Psoas muscle (tissue), 8 donors: Measurements from ENCODE around the gene ZNF433. TPM values are rescaled to one million over a fixed set of nuclear protein-coding genes. Genes with fewer than 3 reads are reported as not detected.

Source experiments
- ATAC-seq, 4 donors: fragments of 200-7000 bp; cut with Tn5 transposase; one replicate each; pipeline ENCODE4 v1.9.1; 2020; ENCODE audit warnings: moderate library complexity in 3 of 4, mild to moderate bottlenecking in 2 of 4
- DNase-seq, 2 donors: peaks; one replicate each; pipeline ENCODE4 v3.0.0-alpha.2; 2020
- H3K27ac ChIP-seq: fragments of 200-600 bp; one replicate; pipeline ENCODE4 v1.8.0; 2022
- H3K27me3 ChIP-seq, 3 donors: fragments of 200-600 bp in 1 of 3; one replicate each; pipeline versions ENCODE4 v1.6.1 to v1.8.0; 2013 to 2022; ENCODE audit warnings: low read length in 2 of 3, mild to moderate bottlenecking in 2 of 3, moderate library complexity in 1 of 3; ENCODE audit not compliant: insufficient read depth in 3 of 3
- H3K36me3 ChIP-seq, 2 donors: fragments of 200-600 bp in 1 of 2; one replicate each; pipeline versions ENCODE4 v1.6.1 to v1.8.0; 2013 to 2022; ENCODE audit warnings: low read depth in 1 of 2, mild to moderate bottlenecking in 1 of 2, moderate library complexity in 1 of 2; ENCODE audit not compliant: insufficient read depth in 1 of 2
- H3K4me1 ChIP-seq: fragments of 200-600 bp; one replicate; pipeline ENCODE4 v1.8.0; 2022
- H3K4me3 ChIP-seq: fragments of 200-600 bp; one replicate; pipeline ENCODE4 v1.8.0; 2022; ENCODE audit warnings: mild to moderate bottlenecking
- H3K9me3 ChIP-seq: fragments of 200-600 bp; one replicate; pipeline ENCODE4 v1.8.0; 2022
- WGBS, 3 donors: extraction: QIAGEN DNeasy Blood & Tissue Kit; methylation state at CpG; one replicate each; pipeline versions ENCODE4 v1.1.6 to v1.1.7; 2013; 5-methylcytosine and 5-hydroxymethylcytosine counted together
- intact Hi-C, 2 donors: fragments of 100-400 bp; cut with DNase I; formaldehyde crosslinking; loops; one replicate each; pipeline versions ENCODE4 v1.11.0 to v1.14.2; 2022
- polyA plus RNA-seq, 3 donors: library from polyadenylated mRNA; stranded (reverse); fragments of 200-250 nt; gene quantifications; one replicate each; pipeline ENCODE4 v1.2.3, GENCODE V29; 2013
- total RNA-seq, 4 donors: library from RNA; stranded (reverse); fragmentation: NEBNext Ultra II Directional in 2 of 4; extraction: Animal tissue kit (Norgen Biotek cat#: 25700) in 2 of 4; gene quantifications; one replicate each; pipeline versions ENCODE4 v1.2.1 to v1.2.4, GENCODE V29; 2021 to 2023
- TF ChIP-seq, protein P1 (sequence below): fragments of 200-600 bp; IDR thresholded peaks from one replicate; pipeline ENCODE4 v1.8.0; 2022; ENCODE audit warnings: antibody characterized with exemption
- donor health status: healthy with polysubstance abuse.
- donor health status: DM: no; HTN: no; CAD: no; lungs with moderate emphysema.
- donor health status: Bipolar disorder and iron deficiency.
- donor health status: healthy.
- donor health status: DM: yes; HTN: yes; CAD: no.
- donor health status: DM: no; HTN: no; CAD: no.
- donor health status: DM: no; HTN: no; CAD: no.
- donor health status: DM: yes; HTN: yes; CAD: no.

Gene ZNF433
- total and polyA plus RNA-seq, 7 donors = 1.4 to 4.2 (median 2.8) TPM

DNA sequence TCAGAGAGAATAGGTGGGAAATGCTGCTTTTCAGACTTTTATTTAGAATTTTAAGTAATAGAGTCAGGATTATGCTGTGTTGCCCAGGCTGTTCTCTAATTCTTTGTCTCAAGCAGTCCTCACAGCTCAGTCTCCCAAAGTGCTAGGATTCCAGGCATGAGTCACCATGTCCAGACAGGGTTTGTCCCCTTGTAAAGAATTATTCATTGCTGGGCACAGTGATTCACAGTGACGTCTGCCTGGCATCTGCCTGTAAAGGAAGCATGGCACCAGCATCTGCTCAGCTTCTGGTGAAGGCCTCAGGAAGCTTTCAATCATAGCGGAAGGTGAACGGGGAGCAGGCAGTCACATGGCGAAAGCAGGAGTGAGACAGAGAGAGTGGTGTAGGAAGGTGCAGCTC lies 53.0 kb downstream of the ZNF433 start:
- DNase-seq (no peak), ATAC-seq (no peak)
- H3K27ac ChIP-seq = no peak overlapping the region
- no peaks in the 10 kb centered on the region for H3K4me1 ChIP-seq
- peaks cover 12 to 14% of the 10 kb centered on the region in 2 donors for H3K36me3 ChIP-seq
- no peak overlapping the region for H3K4me3 ChIP-seq
- H3K27me3 ChIP-seq = no peaks in the 10 kb centered on the region
- intact Hi-C loops = no loop called here
- TF ChIP-seq, protein P1, sequence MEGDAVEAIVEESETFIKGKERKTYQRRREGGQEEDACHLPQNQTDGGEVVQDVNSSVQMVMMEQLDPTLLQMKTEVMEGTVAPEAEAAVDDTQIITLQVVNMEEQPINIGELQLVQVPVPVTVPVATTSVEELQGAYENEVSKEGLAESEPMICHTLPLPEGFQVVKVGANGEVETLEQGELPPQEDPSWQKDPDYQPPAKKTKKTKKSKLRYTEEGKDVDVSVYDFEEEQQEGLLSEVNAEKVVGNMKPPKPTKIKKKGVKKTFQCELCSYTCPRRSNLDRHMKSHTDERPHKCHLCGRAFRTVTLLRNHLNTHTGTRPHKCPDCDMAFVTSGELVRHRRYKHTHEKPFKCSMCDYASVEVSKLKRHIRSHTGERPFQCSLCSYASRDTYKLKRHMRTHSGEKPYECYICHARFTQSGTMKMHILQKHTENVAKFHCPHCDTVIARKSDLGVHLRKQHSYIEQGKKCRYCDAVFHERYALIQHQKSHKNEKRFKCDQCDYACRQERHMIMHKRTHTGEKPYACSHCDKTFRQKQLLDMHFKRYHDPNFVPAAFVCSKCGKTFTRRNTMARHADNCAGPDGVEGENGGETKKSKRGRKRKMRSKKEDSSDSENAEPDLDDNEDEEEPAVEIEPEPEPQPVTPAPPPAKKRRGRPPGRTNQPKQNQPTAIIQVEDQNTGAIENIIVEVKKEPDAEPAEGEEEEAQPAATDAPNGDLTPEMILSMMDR = no peak
- WGBS, 3 donors = 82 to 91% (median 84%) methylated on average over 4 of the region's 4 CpGs
- H3K9me3 ChIP-seq = peaks cover 47% of the 10 kb centered on the region

DNA sequence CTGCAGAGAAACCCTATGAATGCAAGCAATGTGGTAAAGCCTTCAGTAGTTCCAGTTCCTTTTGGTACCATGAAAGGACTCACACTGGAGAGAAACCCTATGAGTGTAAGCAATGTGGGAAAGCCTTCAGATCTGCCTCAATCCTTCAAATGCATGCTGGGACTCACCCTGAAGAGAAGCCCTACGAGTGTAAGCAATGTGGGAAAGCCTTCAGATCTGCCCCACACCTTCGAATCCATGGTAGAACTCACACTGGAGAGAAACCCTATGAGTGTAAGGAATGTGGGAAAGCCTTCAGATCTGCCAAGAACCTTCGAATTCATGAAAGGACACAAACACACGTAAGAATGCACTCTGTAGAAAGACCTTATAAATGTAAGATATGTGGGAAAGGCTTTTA lies 56.0 kb downstream of the ZNF433 start:
- Histone ChIP-seq H3K27ac (no peak overlapping the region), H3K27me3 (no peaks in the 10 kb centered on the region), H3K4me1 (no peaks in the 10 kb centered on the region), H3K36me3 (peaks cover 14 to 19% of the 10 kb centered on the region in 2 donors), H3K9me3 (peaks cover 68% of the 10 kb centered on the region), H3K4me3 (no peak overlapping the region)
- TF ChIP-seq, protein P1 = no peak
- intact Hi-C loops = no loop called here
- ATAC-seq (no peak), DNase-seq (no peak)
- 91 to 93% (median 91%) methylated on average over 4 of the region's 4 CpGs for WGBS, 3 donors

DNA sequence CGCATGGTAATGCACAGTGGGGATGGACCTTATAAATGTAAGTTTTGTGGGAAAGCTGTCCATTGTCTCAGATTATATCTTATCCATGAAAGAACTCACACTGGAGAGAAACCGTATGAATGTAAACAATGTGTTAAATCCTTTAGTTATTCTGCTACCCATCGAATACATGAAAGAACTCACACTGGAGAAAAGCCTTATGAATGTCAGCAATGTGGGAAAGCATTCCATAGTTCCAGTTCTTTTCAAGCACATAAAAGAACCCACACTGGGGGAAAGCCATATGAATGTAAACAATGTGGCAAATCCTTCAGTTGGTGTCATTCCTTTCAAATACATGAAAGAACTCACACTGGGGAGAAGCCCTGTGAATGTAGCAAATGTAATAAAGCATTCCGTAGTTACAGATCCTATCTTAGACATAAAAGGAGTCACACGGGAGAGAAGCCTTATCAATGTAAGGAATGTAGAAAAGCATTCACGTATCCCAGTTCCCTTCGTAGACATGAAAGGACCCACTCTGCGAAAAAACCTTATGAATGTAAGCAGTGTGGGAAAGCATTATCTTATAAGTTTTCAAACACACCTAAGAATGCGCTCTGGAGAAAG lies 56.9 kb downstream of the ZNF433 start:
- Histone ChIP-seq H3K27me3 (no peaks in the 10 kb centered on the region), H3K36me3 (peaks cover 14 to 19% of the 10 kb centered on the region in 2 donors), H3K4me3 (no peak overlapping the region), H3K27ac (no peak overlapping the region), H3K4me1 (no peaks in the 10 kb centered on the region), H3K9me3 (peaks cover 69% of the 10 kb centered on the region)
- intact Hi-C loops = no loop called here
- DNase-seq (no peak), ATAC-seq (no peak)
- TF ChIP-seq, protein P1 = no peak
- WGBS, 3 donors = 90 to 94% (median 91%) methylated on average over 9 of the region's 9 CpGs

DNA sequence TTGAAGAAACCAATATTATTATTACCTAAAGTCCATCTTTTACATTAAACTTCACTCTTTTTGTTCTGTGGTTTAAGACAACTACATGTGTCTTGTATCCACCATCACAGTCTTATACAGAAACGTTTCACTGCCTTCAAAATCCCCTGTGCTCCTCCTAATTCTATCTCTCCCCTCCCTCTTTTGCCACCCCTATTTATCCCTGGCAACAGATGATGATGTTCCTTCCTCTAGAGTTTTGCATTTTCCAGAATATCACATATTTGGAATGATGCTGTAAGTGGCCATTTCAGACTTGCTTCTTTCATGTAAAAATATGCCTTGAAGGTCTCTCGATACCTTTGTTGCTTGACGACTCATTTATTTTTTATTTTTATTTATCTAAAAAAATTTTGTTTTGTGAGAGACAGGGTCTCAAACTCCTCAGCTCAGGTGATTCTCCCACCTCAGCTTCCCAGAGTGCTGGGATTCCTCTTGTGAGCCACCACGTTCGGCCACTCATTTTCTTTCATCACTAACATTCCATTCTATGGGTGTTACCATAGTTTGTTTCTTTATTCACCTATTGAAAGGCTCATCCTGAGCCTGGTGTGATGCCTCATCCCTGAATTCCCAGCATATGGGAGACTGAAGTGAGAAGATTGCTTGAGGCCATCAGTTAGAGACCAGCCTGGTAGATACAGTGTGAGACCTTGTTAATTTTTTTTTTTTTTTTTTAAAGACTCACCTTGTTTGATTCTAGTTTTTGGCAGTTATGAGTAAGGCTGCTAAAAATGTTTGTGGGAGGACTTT lies 62.3 kb downstream of the ZNF433 start:
- intact Hi-C loops = no loop called here

More for the DNA sequence above, 62.3 kb downstream of the ZNF433 start:
- no peak for DNase-seq
- TF ChIP-seq, protein P1 = no peak
- H3K9me3 ChIP-seq = peaks cover 29% of the 10 kb centered on the region
- H3K4me3 ChIP-seq = no peak overlapping the region
- WGBS, 3 donors = 74 to 84% (median 79%) methylated on average over 5 of the region's 5 CpGs
- no peak overlapping the region for H3K27ac ChIP-seq
- peaks cover 8 to 13% of the 10 kb centered on the region in 2 donors for H3K36me3 ChIP-seq
- no peaks in the 10 kb centered on the region for H3K27me3 ChIP-seq
- ATAC-seq = no peak
- H3K4me1 ChIP-seq = no peaks in the 10 kb centered on the region
